Putamen (tissue), 1 donor: ENCODE data around the gene KCTD17.
"Not testable (repeated sequence)": the region's sequence is repeated elsewhere in the genome, so short reads cannot be mapped to it uniquely, and the experiment has no call there.

Experiments used
- DNase-seq: peaks from one replicate; pipeline ENCODE4 v3.0.0-alpha.2; 2016; ENCODE audit warnings: low spot score

The KCTD17 gene

GRCh38 chr22:37061611-37062375 lies 10.3 kb downstream of the KCTD17 start:
- no peak for DNase-seq

GRCh38 chr22:37062376-37062675 lies 10.8 kb downstream of the KCTD17 start:
- DNase-seq = peak; percentile 74

GRCh38 chr22:37062702-37063381 lies 11.3 kb downstream of the KCTD17 start:
- DNase-seq = no peak

GRCh38 chr22:37063431-37064420 lies 12.2 kb downstream of the KCTD17 start:
- no peak for DNase-seq

GRCh38 chr22:37064553-37064952 lies 13.0 kb downstream of the KCTD17 start:
- no peak for DNase-seq

GRCh38 chr22:37065180-37065579 lies 13.6 kb downstream of the KCTD17 start:
- no peak for DNase-seq

- no peak for DNase-seq
Measured at GRCh38 chr22:37065961-37066360, 14.4 kb downstream of the KCTD17 start.

GRCh38 chr22:37067428-37067827 lies 15.9 kb downstream of the KCTD17 start:
- DNase-seq = no peak

GRCh38 chr22:37068859-37069258 lies 17.3 kb downstream of the KCTD17 start:
- no peak for DNase-seq

GRCh38 chr22:37069319-37069718 lies 17.8 kb downstream of the KCTD17 start:
- no peak for DNase-seq

GRCh38 chr22:37069719-37070118 lies 18.2 kb downstream of the KCTD17 start:
- DNase-seq = no peak

- DNase-seq = no peak
Measured at GRCh38 chr22:37070334-37070733, 18.8 kb downstream of the KCTD17 start.

- DNase-seq = no peak
Measured at GRCh38 chr22:37070744-37071143, 19.2 kb downstream of the KCTD17 start.

GRCh38 chr22:37071850-37072592 lies 20.5 kb downstream of the KCTD17 start:
- DNase-seq = not testable (repeated sequence)

GRCh38 chr22:37072673-37073072 lies 21.1 kb downstream of the KCTD17 start:
- DNase-seq = no peak

GRCh38 chr22:37074537-37074936 lies 23.0 kb downstream of the KCTD17 start:
- no peak for DNase-seq

- no peak for DNase-seq
Measured at GRCh38 chr22:37075046-37075445, 23.5 kb downstream of the KCTD17 start.

GRCh38 chr22:37075822-37076433 lies 24.4 kb downstream of the KCTD17 start:
- no peak for DNase-seq

GRCh38 chr22:37077802-37078448 lies 26.4 kb downstream of the KCTD17 start:
- no peak for DNase-seq

- DNase-seq = no peak
Measured at GRCh38 chr22:37079158-37079557, 27.6 kb downstream of the KCTD17 start.

GRCh38 chr22:37079668-37080171 lies 28.2 kb downstream of the KCTD17 start:
- no peak for DNase-seq
